ENCODE results near the gene TMEM95. TPM values are rescaled to one million over a fixed set of nuclear protein-coding genes. Genes with fewer than 3 reads are reported as not detected.

The TMEM95 gene
- total and polyA plus RNA-seq, 10 of the 15 experiments (the other 5 are each of a cell fraction or from before 2014, with no cell fraction given): 0.05 to 0.28 TPM; not detected in 8

DNA sequence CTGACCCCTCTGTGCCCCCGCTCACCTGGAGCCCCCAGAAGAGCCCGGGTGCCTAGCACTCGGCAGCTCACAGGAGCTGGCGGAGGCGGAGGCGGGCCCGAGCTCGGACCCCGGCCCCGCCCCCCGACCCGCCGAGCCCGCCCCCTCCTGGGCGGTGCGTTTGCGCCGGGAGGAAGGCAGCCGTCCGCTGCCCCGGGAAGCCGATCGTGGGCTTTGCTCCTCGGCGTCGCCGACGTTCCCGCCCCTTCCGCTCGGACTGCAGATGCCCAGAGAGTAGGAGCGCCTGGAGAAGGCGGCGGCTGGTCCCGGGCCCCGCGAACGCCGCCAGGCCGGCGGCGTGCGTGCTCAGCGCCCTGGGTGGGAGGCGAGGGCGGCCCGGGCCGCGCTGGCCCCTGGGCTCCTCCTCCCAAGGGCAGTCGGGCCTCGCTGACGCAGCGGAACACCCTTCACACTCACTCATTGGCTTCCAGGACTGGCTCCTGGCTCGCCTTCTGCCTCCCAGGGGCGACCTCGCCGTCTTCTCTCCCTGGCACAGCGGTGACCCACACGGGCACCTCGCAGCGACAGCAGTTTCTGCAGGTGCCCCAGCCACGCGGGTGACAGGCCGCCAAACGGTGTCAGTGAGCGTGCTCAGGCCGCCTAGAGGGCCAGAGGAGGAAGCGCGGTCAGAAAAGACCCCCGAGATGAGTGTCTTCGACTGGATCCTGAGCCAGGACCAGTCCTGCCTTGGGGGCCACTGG lies 39.7 kb downstream of the TMEM95 start, which contains the start of gene PLSCR3:
Gene PLSCR3, minus strand, starts transcription at position 74 of the 740 bp plus-strand sequence. CDS start 415 bp downstream, outside the sequence.
- ChIA-PET SMC1A (ENCODE audit: uncharacterized antibody, unreplicated experiment) (no interaction called here), RAD21 (ENCODE audit: unreplicated experiment) (interaction anchor here (0.6 to 1.3 kb wide), 7 partner anchors 9 to 256 kb away, joined by 3 to 10 read pairs (median 3); partner anchors contain the start of genes ACAP1, TMEM102, TMEM256 and TNFSF12), CTCF (interaction anchor here (1.0 to 1.5 kb wide), 2 partner anchors 127 to 166 kb away, joined by 4 to 10 read pairs; partner anchors contain the start of gene SENP3), POLR2A (interaction anchor here (0.6 to 3.2 kb wide), 3 partner anchors 9 to 282 kb away, joined by 3 to 23 read pairs (median 3); partner anchors contain the start of gene TMEM256)
- Histone ChIP-seq H3K9ac (ENCODE audit: control insufficient read depth, insufficient read depth, low read length) (peak within 1 kb of the TSS; percentile 85), H2AFZ (ENCODE audit: control insufficient read depth, low read depth, low read length) (peak within 1 kb of the TSS; percentile 92), H3K4me1 (ENCODE audit: control insufficient read depth, insufficient read depth, low read length) (no peaks in the 10 kb centered on the region), H4K20me1 (ENCODE audit: control insufficient read depth, insufficient read depth) (no peaks in the 10 kb centered on the region), H3K4me3 (peak within 1 kb of the TSS; percentile 80), H3K27ac (ENCODE audit: control insufficient read depth, insufficient read depth) (peak within 1 kb of the TSS; percentile 58), H3K36me3 (ENCODE audit: control insufficient read depth in 2 of 2, insufficient read depth in 2 of 2, low read length in 1 of 2) (no peaks in the 10 kb centered on the region), H3K9me3 (replicated peaks; ENCODE audit: control insufficient read depth, insufficient read depth, low read length) (no peaks in the 10 kb centered on the region), H3K27me3 (replicated peaks in 1 of 2; ENCODE audit: control insufficient read depth in 2 of 2, insufficient read depth in 2 of 2, low read length in 1 of 2) (no peaks in the 10 kb centered on the region), H3K4me2 (ENCODE audit: control insufficient read depth, insufficient read depth) (peak within 1 kb of the TSS; percentile 96), H3K79me2 (ENCODE audit: control insufficient read depth, insufficient read depth, low read length) (peaks cover 2% of the 10 kb centered on the region)
- in situ Hi-C loops (cut with MboI): no loop called here
- FAIRE-seq (peak; percentile 65), ATAC-seq (peak; percentile 96), DNase-seq (ENCODE audit: low read depth, low spot score) (peak; percentile 26)
- WGBS (ENCODE audit: insufficient coverage, insufficient replicate concordance, low lambda C conversion rate, missing lambda C conversion rate): 1% methylated on average over 52 of the region's 71 CpGs
- intact Hi-C loops (cut with micrococcal nuclease; ENCODE audit: unreplicated experiment): no loop called here
- BruUV-seq (replicated peaks): no TSS peak
- TF ChIP-seq POLR2A (IDR thresholded peaks at IDR 0.05; ENCODE audit: low read depth, low read length): peak; percentile 83
- peak; percentile 9; the same call in 1 of the 2 replicates for TF ChIP-seq DPF2 (IDR thresholded peaks at IDR 0.05)
- no peak for TF ChIP-seq CHD4 (IDR thresholded peaks at IDR 0.05)
- TF ChIP-seq, protein P1, sequence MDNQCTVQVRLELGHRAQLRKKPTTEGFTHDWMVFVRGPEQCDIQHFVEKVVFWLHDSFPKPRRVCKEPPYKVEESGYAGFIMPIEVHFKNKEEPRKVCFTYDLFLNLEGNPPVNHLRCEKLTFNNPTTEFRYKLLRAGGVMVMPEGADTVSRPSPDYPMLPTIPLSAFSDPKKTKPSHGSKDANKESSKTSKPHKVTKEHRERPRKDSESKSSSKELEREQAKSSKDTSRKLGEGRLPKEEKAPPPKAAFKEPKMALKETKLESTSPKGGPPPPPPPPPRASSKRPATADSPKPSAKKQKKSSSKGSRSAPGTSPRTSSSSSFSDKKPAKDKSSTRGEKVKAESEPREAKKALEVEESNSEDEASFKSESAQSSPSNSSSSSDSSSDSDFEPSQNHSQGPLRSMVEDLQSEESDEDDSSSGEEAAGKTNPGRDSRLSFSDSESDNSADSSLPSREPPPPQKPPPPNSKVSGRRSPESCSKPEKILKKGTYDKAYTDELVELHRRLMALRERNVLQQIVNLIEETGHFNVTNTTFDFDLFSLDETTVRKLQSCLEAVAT (IDR thresholded peaks at IDR 0.05): peak; percentile 20; the same call in 1 of the 2 replicates
- TF ChIP-seq NR2F1 (conservative IDR thresholded peaks at IDR 0.05): peak; percentile 22; the same call in 1 of the 2 replicates
- no peak; the same call in none of the 2 replicates for TF ChIP-seq ZNF207 (IDR thresholded peaks at IDR 0.05; ENCODE audit: borderline replicate concordance)
- TF ChIP-seq STAT1 (conservative IDR thresholded peaks at IDR 0.05): 0 out of 2 replicates have a peak, but pooled peaks have one; percentile 43
- peak; percentile 66 for TF ChIP-seq GATAD2B (conservative IDR thresholded peaks at IDR 0.05; ENCODE audit: low read depth)
- TF ChIP-seq LARP7 (IDR thresholded peaks at IDR 0.05): peak; percentile 65
- 0 out of 2 replicates have a peak, but pooled peaks have one; percentile 53 for TF ChIP-seq RB1 (IDR thresholded peaks at IDR 0.05; ENCODE audit: borderline replicate concordance)
- TF ChIP-seq NBN (IDR thresholded peaks at IDR 0.05): 0 out of 2 replicates have a peak, but pooled peaks have one; percentile 10
- TF ChIP-seq, protein P2, sequence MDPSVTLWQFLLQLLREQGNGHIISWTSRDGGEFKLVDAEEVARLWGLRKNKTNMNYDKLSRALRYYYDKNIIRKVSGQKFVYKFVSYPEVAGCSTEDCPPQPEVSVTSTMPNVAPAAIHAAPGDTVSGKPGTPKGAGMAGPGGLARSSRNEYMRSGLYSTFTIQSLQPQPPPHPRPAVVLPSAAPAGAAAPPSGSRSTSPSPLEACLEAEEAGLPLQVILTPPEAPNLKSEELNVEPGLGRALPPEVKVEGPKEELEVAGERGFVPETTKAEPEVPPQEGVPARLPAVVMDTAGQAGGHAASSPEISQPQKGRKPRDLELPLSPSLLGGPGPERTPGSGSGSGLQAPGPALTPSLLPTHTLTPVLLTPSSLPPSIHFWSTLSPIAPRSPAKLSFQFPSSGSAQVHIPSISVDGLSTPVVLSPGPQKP (IDR thresholded peaks at IDR 0.05; ENCODE audit: low read depth, low read length): no peak
- TF ChIP-seq, protein P3, sequence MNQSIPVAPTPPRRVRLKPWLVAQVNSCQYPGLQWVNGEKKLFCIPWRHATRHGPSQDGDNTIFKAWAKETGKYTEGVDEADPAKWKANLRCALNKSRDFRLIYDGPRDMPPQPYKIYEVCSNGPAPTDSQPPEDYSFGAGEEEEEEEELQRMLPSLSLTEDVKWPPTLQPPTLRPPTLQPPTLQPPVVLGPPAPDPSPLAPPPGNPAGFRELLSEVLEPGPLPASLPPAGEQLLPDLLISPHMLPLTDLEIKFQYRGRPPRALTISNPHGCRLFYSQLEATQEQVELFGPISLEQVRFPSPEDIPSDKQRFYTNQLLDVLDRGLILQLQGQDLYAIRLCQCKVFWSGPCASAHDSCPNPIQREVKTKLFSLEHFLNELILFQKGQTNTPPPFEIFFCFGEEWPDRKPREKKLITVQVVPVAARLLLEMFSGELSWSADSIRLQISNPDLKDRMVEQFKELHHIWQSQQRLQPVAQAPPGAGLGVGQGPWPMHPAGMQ (IDR thresholded peaks at IDR 0.05; ENCODE audit: borderline replicate concordance): no peak
- TF ChIP-seq, protein P4, sequence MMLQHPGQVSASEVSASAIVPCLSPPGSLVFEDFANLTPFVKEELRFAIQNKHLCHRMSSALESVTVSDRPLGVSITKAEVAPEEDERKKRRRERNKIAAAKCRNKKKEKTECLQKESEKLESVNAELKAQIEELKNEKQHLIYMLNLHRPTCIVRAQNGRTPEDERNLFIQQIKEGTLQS (IDR thresholded peaks at IDR 0.05; ENCODE audit: borderline replicate concordance, extremely low read depth, low read depth, low read length): no peak
- TF ChIP-seq NR2C1 (IDR thresholded peaks at IDR 0.05): peak; percentile 6; the same call in 1 of the 2 replicates

All from GM12878 (cell line).